HepG2 (cell line): ENCODE measurements around the gene ZFAND6. TPM values are rescaled to one million over a fixed set of nuclear protein-coding genes. Genes with fewer than 3 reads are reported as not detected.

Experiments
- CREM ChIP-seq, 2 experiments: sonication (generic) in 1 of 2; formaldehyde crosslinking in 1 of 2; IDR thresholded peaks; 2 replicates each; pipeline versions ENCODE4 v1.4.0 to v1.6.1; 2016 to 2020; ENCODE audit warnings: antibody characterized with exemption in 1 of 2, mild to moderate bottlenecking in 1 of 2, missing genetic modification reagents in 1 of 2
- DPF2 ChIP-seq: sonication (generic); formaldehyde crosslinking; IDR thresholded peaks from 2 replicates; pipeline ENCODE4 v1.4.0; 2020; ENCODE audit warnings: mild to moderate bottlenecking, low read depth, missing genetic modification reagents, borderline replicate concordance
- EHMT2 ChIP-seq: fragments of 200-600 bp; sonication (generic); IDR thresholded peaks from 2 replicates; pipeline ENCODE4 v1.7.0; 2017; ENCODE audit warnings: antibody characterized with exemption, low read depth, low read length, borderline replicate concordance
- JUND ChIP-seq: sonication (generic); formaldehyde crosslinking; IDR thresholded peaks from 2 replicates; pipeline ENCODE4 v1.8.0; 2022; ENCODE audit warnings: mild to moderate bottlenecking, missing genetic modification reagents
- MAFF ChIP-seq: IDR thresholded peaks from 2 replicates; pipeline ENCODE4 v1.6.1; 2011; ENCODE audit warnings: low read depth, low read length, improper control_type of control experiment
- MEIS2 ChIP-seq: sonication (generic); formaldehyde crosslinking; IDR thresholded peaks from 2 replicates; pipeline ENCODE4 v1.9.0; 2021; ENCODE audit warnings: mild to moderate bottlenecking, missing genetic modification reagents
- NCOA2 ChIP-seq: sonication (generic); formaldehyde crosslinking; IDR thresholded peaks from 2 replicates; pipeline ENCODE4 v1.8.0; 2022; ENCODE audit warnings: inconsistent platforms
- RBAK ChIP-seq: sonication (generic); formaldehyde crosslinking; IDR thresholded peaks from 2 replicates; pipeline ENCODE4 v1.5.1; 2020; ENCODE audit warnings: mild to moderate bottlenecking, missing genetic modification reagents
- SALL2 ChIP-seq: sonication (generic); formaldehyde crosslinking; IDR thresholded peaks from 2 replicates; pipeline ENCODE4 v1.8.1; 2023; ENCODE audit warnings: mild to moderate bottlenecking, missing genetic modification reagents, inconsistent platforms
- SMAD1 ChIP-seq: sonication (generic); formaldehyde crosslinking; IDR thresholded peaks from 2 replicates; pipeline ENCODE4 v1.4.0; 2020; ENCODE audit warnings: missing genetic modification reagents, low read depth, mild to moderate bottlenecking, borderline replicate concordance
- SMYD3 ChIP-seq: sonication (generic); formaldehyde crosslinking; IDR thresholded peaks from 2 replicates; pipeline ENCODE4 v1.8.1; 2023; ENCODE audit warnings: mild to moderate bottlenecking, missing genetic modification reagents
- STAT5B ChIP-seq: sonication (generic); formaldehyde crosslinking; IDR thresholded peaks from 2 replicates; pipeline ENCODE4 v1.4.0; 2020; ENCODE audit warnings: missing genetic modification reagents
- TBP ChIP-seq: sonication (generic); formaldehyde crosslinking; IDR thresholded peaks from 2 replicates; pipeline ENCODE4 v1.5.0; 2020; ENCODE audit warnings: missing genetic modification reagents
- TBX3 ChIP-seq: fragments of 450-650 bp; IDR thresholded peaks from 2 replicates; pipeline ENCODE4 v1.6.1; 2017; ENCODE audit warnings: antibody characterized with exemption, mild to moderate bottlenecking, inconsistent platforms, borderline replicate concordance
- ZKSCAN1 ChIP-seq: fragments of 150-350 bp; IDR thresholded peaks from 2 replicates; pipeline ENCODE4 v1.6.1; 2014; ENCODE audit warnings: low read length
- ZNF121 ChIP-seq: sonication (generic); formaldehyde crosslinking; IDR thresholded peaks from 2 replicates; pipeline ENCODE4 v1.5.0; 2020; ENCODE audit warnings: mild to moderate bottlenecking, missing genetic modification reagents
- ZNF225 ChIP-seq: sonication (generic); formaldehyde crosslinking; IDR thresholded peaks from 2 replicates; pipeline ENCODE4 v1.4.0; 2020; ENCODE audit warnings: mild to moderate bottlenecking, missing genetic modification reagents
- ZNF281 ChIP-seq: sonication (generic); formaldehyde crosslinking; IDR thresholded peaks from 2 replicates; pipeline ENCODE4 v1.4.0; 2020; ENCODE audit warnings: missing genetic modification reagents, borderline replicate concordance
- ZNF282 ChIP-seq: fragments of 450-650 bp; IDR thresholded peaks from 2 replicates; pipeline ENCODE4 v1.6.1; 2018; ENCODE audit not compliant: partially characterized antibody
- ZNF430 ChIP-seq: sonication (generic); formaldehyde crosslinking; IDR thresholded peaks from 2 replicates; pipeline ENCODE4 v1.9.0; 2021; ENCODE audit warnings: mild to moderate bottlenecking, missing genetic modification reagents
- ZNF558 ChIP-seq: sonication (generic); formaldehyde crosslinking; IDR thresholded peaks from 2 replicates; pipeline ENCODE4 v1.9.0; 2022; ENCODE audit warnings: mild to moderate bottlenecking, missing genetic modification reagents, borderline replicate concordance
- ZNF574 ChIP-seq: sonication (generic); formaldehyde crosslinking; IDR thresholded peaks from 2 replicates; pipeline ENCODE4 v1.4.0; 2020; ENCODE audit warnings: missing genetic modification reagents
- ZNF619 ChIP-seq: sonication (generic); formaldehyde crosslinking; IDR thresholded peaks from 2 replicates; pipeline ENCODE4 v1.4.0; 2020; ENCODE audit warnings: mild to moderate bottlenecking, missing genetic modification reagents
- ZNF749 ChIP-seq: sonication (generic); formaldehyde crosslinking; IDR thresholded peaks from 2 replicates; pipeline ENCODE4 v1.8.0; 2022; ENCODE audit warnings: mild to moderate bottlenecking, missing genetic modification reagents, moderate library complexity, borderline replicate concordance
- ZNF850 ChIP-seq: sonication (generic); formaldehyde crosslinking; conservative IDR thresholded peaks from 2 replicates; pipeline ENCODE4 v1.9.0; 2021; ENCODE audit warnings: mild to moderate bottlenecking, missing genetic modification reagents
- polyA plus RNA-seq, 8 experiments: library from polyadenylated mRNA; depleted of rRNA in 3 of 8; stranded (reverse) in 7 of 8; unstranded in 1 of 8; fragments of >200 nt; fragmentation: Illumina TruSeq in 4 of 8; extraction: Trizol in 4 of 8; gene quantifications; 2 replicates each; pipeline versions ENCODE4 v1.2.1 to v1.2.3, GENCODE V29; 2011 to 2016; ENCODE audit warnings: low read depth in 4 of 8, missing spikeins in 1 of 8, mixed read lengths in 1 of 8; ENCODE audit not compliant: insufficient read depth in 1 of 8
- total RNA-seq, 5 experiments: library from RNA; depleted of rRNA; stranded (reverse); fragments of >200 nt; fragmentation: Illumina TruSeq; extraction: Trizol; gene quantifications; 2 replicates each; pipeline ENCODE4 v1.2.3, GENCODE V29; 2016; ENCODE audit warnings: low read depth in 1 of 5

Gene ZFAND6
- total and polyA plus RNA-seq, 2 of the 13 experiments (the other 11 are each of a cell fraction or from before 2014, with no cell fraction given), result 84.2 to 115 TPM

- TF ChIP-seq EHMT2 (no peak), SMYD3 (CRISPR knock-in tag) (no peak), ZNF850 (CRISPR knock-in tag) (no peak), SALL2 (CRISPR knock-in tag) (0 out of 2 replicates have a peak, but pooled peaks have one; percentile 21), CREM (IDR thresholded peaks at IDR 0.05) (no peak), CREM (CRISPR knock-in tag; IDR thresholded peaks at IDR 0.05) (no peak), JUND (no peak), SMAD1 (no peak), STAT5B (CRISPR knock-in tag) (no peak), MAFF (no peak), ZNF282 (no peak), RBAK (CRISPR knock-in tag) (no peak), TBP (CRISPR knock-in tag) (no peak), ZNF121 (CRISPR knock-in tag) (no peak), ZNF225 (CRISPR knock-in tag) (no peak), DPF2 (CRISPR knock-in tag) (no peak), ZKSCAN1 (no peak), NCOA2 (CRISPR knock-in tag) (0 out of 2 replicates have a peak, but pooled peaks have one; percentile 13), TBX3 (no peak), ZNF430 (CRISPR knock-in tag) (no peak), ZNF619 (CRISPR knock-in tag) (no peak), ZNF749 (0 out of 2 replicates have a peak, but pooled peaks have one; percentile 36), ZNF574 (CRISPR knock-in tag) (no peak), ZNF281 (CRISPR knock-in tag) (no peak), MEIS2 (CRISPR knock-in tag) (no peak), ZNF558 (CRISPR knock-in tag) (no peak)
Measured at GRCh38 chr15:80173022-80173759, 113.7 kb downstream of the ZFAND6 start (continued).
